ENCODE data around the gene GTF2I.
"Not testable (repeated sequence)": the region's sequence is repeated elsewhere in the genome, so short reads cannot be mapped to it uniquely, and the experiment has no call there.

The GTF2I gene

GRCh38 chr7:74717889-74718288 is 60.4 kb downstream of the GTF2I start:
- no peak for DNase-seq

GRCh38 chr7:74718336-74718735 is 60.8 kb downstream of the GTF2I start:
- no peak for DNase-seq

GRCh38 chr7:74722153-74722552 is 64.6 kb downstream of the GTF2I start:
- no peak for DNase-seq

GRCh38 chr7:74725840-74726239 is 68.3 kb downstream of the GTF2I start:
- no peak for DNase-seq

- DNase-seq, result no peak
Observed at GRCh38 chr7:74726309-74727101, 69.0 kb downstream of the GTF2I start.

- not testable (repeated sequence) for DNase-seq
Observed at GRCh38 chr7:74728686-74729085, 71.2 kb downstream of the GTF2I start.

GRCh38 chr7:74730186-74730585 is 72.7 kb downstream of the GTF2I start:
- DNase-seq, result not testable (repeated sequence)

GRCh38 chr7:74739974-74740703 is 82.6 kb downstream of the GTF2I start:
- DNase-seq, result not testable (repeated sequence)

GRCh38 chr7:74743936-74744557 is 86.5 kb downstream of the GTF2I start:
- DNase-seq, result not testable (repeated sequence)

- DNase-seq, result not testable (repeated sequence)
Observed at GRCh38 chr7:74753921-74754482, 96.5 kb downstream of the GTF2I start.

GRCh38 chr7:74756673-74757072 is 99.2 kb downstream of the GTF2I start:
- not testable (repeated sequence) for DNase-seq

- not testable (repeated sequence) for DNase-seq
Observed at GRCh38 chr7:74758268-74758667, 100.8 kb downstream of the GTF2I start.

- DNase-seq, result not testable (repeated sequence)
Observed at GRCh38 chr7:74758982-74759381, 101.5 kb downstream of the GTF2I start.

- not testable (repeated sequence) for DNase-seq
Observed at GRCh38 chr7:74765205-74765918, 107.8 kb downstream of the GTF2I start.

GRCh38 chr7:74766509-74766908 is 109.0 kb downstream of the GTF2I start:
- not testable (repeated sequence) for DNase-seq

- not testable (repeated sequence) for DNase-seq
Observed at GRCh38 chr7:74766991-74767390, 109.5 kb downstream of the GTF2I start.

GRCh38 chr7:74770062-74770461 is 112.5 kb downstream of the GTF2I start:
- DNase-seq, result not testable (repeated sequence)

- DNase-seq, result not testable (repeated sequence)
Observed at GRCh38 chr7:74772093-74772492, 114.6 kb downstream of the GTF2I start.

GRCh38 chr7:74773760-74774750 is 116.5 kb downstream of the GTF2I start, which contains the start of gene NCF1:
TSS of gene NCF1 (plus strand) at chr7:74774011. CDS start at chr7:74774032, 21 bp downstream.
- DNase-seq, result not testable (repeated sequence)

GRCh38 chr7:74775111-74775510 is 117.6 kb downstream of the GTF2I start:
- DNase-seq, result not testable (repeated sequence)

- DNase-seq, result not testable (repeated sequence)
Observed at GRCh38 chr7:74779053-74779452, 121.5 kb downstream of the GTF2I start.

Data from activated T-cell treated with anti-CD3 and anti-CD28 coated beads for 4 hours (primary cell).